K562 (cell line): ENCODE data around the gene SURF4. TPM values are rescaled to one million over a fixed set of nuclear protein-coding genes. Genes with fewer than 3 reads are reported as not detected.

Experiments used
- BRCA1 ChIP-seq, 2 experiments: fragments of 450-650 bp in 1 of 2; sonication (generic) in 1 of 2; formaldehyde crosslinking in 1 of 2; IDR thresholded peaks; 2 replicates each; pipeline versions ENCODE4 v1.5.0 to v1.6.1; 2017 to 2020; ENCODE audit warnings: mild to moderate bottlenecking in 1 of 2, missing genetic modification reagents in 1 of 2
- CHD1 ChIP-seq: fragments of 200-600 bp; sonication (generic); IDR thresholded peaks from one replicate; pipeline ENCODE4 v1.6.1; 2012; ENCODE audit warnings: mild to moderate bottlenecking, moderate library complexity, low read length, inconsistent platforms
- ELF1 ChIP-seq: fragments of 200-800 bp; sonication (Bioruptor generic); IDR thresholded peaks from 2 replicates; pipeline ENCODE4 v1.6.1; 2016; ENCODE audit warnings: missing genetic modification characterization, missing compliant biosample characterization
- FOXP1 ChIP-seq: sonication (generic); formaldehyde crosslinking; IDR thresholded peaks from 2 replicates; pipeline ENCODE4 v1.8.0; 2022; ENCODE audit warnings: mild to moderate bottlenecking, missing genetic modification reagents
- HDAC6 ChIP-seq: IDR thresholded peaks from 2 replicates; pipeline ENCODE4 v1.6.1; 2012; ENCODE audit warnings: low read depth, mild to moderate bottlenecking, control low read depth, inconsistent platforms, low read length, moderate library complexity
- HMG20B ChIP-seq: fragments of 250-450 bp; sonication (Bioruptor Pico); IDR thresholded peaks from 2 replicates; pipeline ENCODE4 v1.5.0; 2021; ENCODE audit warnings: mild to moderate bottlenecking
- KDM2B ChIP-seq: fragments of 250-450 bp; sonication (Bioruptor Pico); IDR thresholded peaks from 2 replicates; pipeline ENCODE4 v1.8.0; 2021; ENCODE audit warnings: mild to moderate bottlenecking, moderate library complexity
- L3MBTL2 ChIP-seq: fragments of 450-650 bp; IDR thresholded peaks from 2 replicates; pipeline ENCODE4 v1.6.1; 2016; ENCODE audit warnings: mild to moderate bottlenecking, moderate library complexity
- MCM5 ChIP-seq: fragments of 450-650 bp; IDR thresholded peaks from 2 replicates; pipeline ENCODE4 v1.6.1; 2016; ENCODE audit warnings: low read depth
- MTA1 ChIP-seq: fragments of 450-650 bp; IDR thresholded peaks from 2 replicates; pipeline ENCODE4 v1.6.1; 2017; ENCODE audit warnings: borderline replicate concordance
- MXI1 ChIP-seq: IDR thresholded peaks from 2 replicates; pipeline ENCODE4 v1.6.1; 2011; ENCODE audit warnings: low read depth, mild to moderate bottlenecking, improper control_type of control experiment, low read length
- NCOA1 ChIP-seq: fragments of 450-650 bp; IDR thresholded peaks from 2 replicates; pipeline ENCODE4 v1.6.1; 2016; ENCODE audit warnings: low read depth
- PHB ChIP-seq: fragments of 250-450 bp; sonication (Bioruptor Pico); IDR thresholded peaks from 2 replicates; pipeline ENCODE4 v1.5.0; 2021
- PURB ChIP-seq: sonication (generic); formaldehyde crosslinking; IDR thresholded peaks from 2 replicates; pipeline ENCODE4 v1.9.0; 2021; ENCODE audit warnings: low read depth, mild to moderate bottlenecking, missing genetic modification reagents
- RBM22 ChIP-seq: fragments of 200-400 bp; formaldehyde crosslinking; IDR thresholded peaks from 2 replicates; pipeline ENCODE4 v1.6.1; 2018; ENCODE audit warnings: low read length, low read depth; ENCODE audit not compliant: poor library complexity, severe bottlenecking
- SPI1 ChIP-seq: IDR thresholded peaks from 2 replicates; pipeline ENCODE4 v1.6.1; 2011; ENCODE audit warnings: low read depth, low read length, control low read depth, borderline replicate concordance
- THRA ChIP-seq: fragments of 450-650 bp; IDR thresholded peaks from 2 replicates; pipeline ENCODE4 v1.6.1; 2017; ENCODE audit warnings: mild to moderate bottlenecking, moderate library complexity
- ZBTB43 ChIP-seq: sonication (generic); formaldehyde crosslinking; IDR thresholded peaks from 2 replicates; pipeline ENCODE4 v1.8.0; 2023; ENCODE audit warnings: mild to moderate bottlenecking, missing genetic modification reagents
- ZFP36 ChIP-seq: fragments of 150-350 bp; IDR thresholded peaks from 2 replicates; pipeline ENCODE4 v1.6.1; 2018; ENCODE audit warnings: low read length, low read depth; ENCODE audit not compliant: partially characterized antibody
- ZKSCAN8 ChIP-seq: fragments of 200-800 bp; sonication (Bioruptor generic); IDR thresholded peaks from 2 replicates; pipeline ENCODE4 v1.6.1; 2016; ENCODE audit warnings: missing genetic modification characterization, missing compliant biosample characterization
- ZNF445 ChIP-seq: fragments of 250-450 bp; sonication (Bioruptor Pico); IDR thresholded peaks from 2 replicates; pipeline ENCODE4 v1.4.0; 2020; ENCODE audit warnings: low read depth, mild to moderate bottlenecking, moderate library complexity
- ZNF507 ChIP-seq: conservative IDR thresholded peaks from 2 replicates; pipeline ENCODE4 v1.6.1; 2017; ENCODE audit warnings: missing genetic modification characterization, missing compliant biosample characterization
- ZNF561 ChIP-seq: fragments of 450-650 bp; formaldehyde crosslinking; conservative IDR thresholded peaks from 2 replicates; pipeline ENCODE4 v1.4.0; 2020; ENCODE audit warnings: mild to moderate bottlenecking, moderate library complexity
- polyA plus RNA-seq, 8 experiments: library from polyadenylated mRNA; depleted of rRNA in 4 of 8; stranded (reverse) in 5 of 8; unstranded in 3 of 8; fragments of >200 nt; fragmentation: Nextera tagmentation in 2 of 8; fragmentation: Illumina TruSeq in 1 of 8; extraction: Ambion mirVana in 2 of 8; extraction: Trizol in 1 of 8; gene quantifications; 2 replicates each; pipeline versions ENCODE4 v1.2.1 to v1.2.3, GENCODE V29; 2011 to 2014; ENCODE audit warnings: inconsistent platforms in 1 of 8, missing spikeins in 1 of 8
- total RNA-seq, 7 experiments: library from RNA; depleted of rRNA in 6 of 7; stranded (reverse); fragments of >200 nt in 6 of 7; fragmentation: Illumina TruSeq in 2 of 7; extraction: Trizol in 2 of 7; gene quantifications; 2 replicates each; pipeline versions ENCODE4 v1.2.1 to v1.2.3, GENCODE V29; 2011 to 2021; ENCODE audit warnings: low replicate concordance in 1 of 7
- TF ChIP-seq, protein P1 (sequence below): IDR thresholded peaks from 3 replicates; pipeline ENCODE4 v1.6.1; 2011; ENCODE audit warnings: borderline replicate concordance, mild to moderate bottlenecking, moderate library complexity; ENCODE audit not compliant: insufficient read length; ENCODE audit errors: extremely low read depth

The SURF4 gene
- total and polyA plus RNA-seq, 9 of the 15 experiments (the other 6 are each of a cell fraction or from before 2014, with no cell fraction given) = 8.4 to 176 (median 130) TPM

- TF ChIP-seq MXI1 = no peak
- TF ChIP-seq CHD1 = no peak
- TF ChIP-seq MCM5 = no peak
- no peak for TF ChIP-seq HDAC6
- no peak for TF ChIP-seq NCOA1
- peak; percentile 98 for TF ChIP-seq L3MBTL2
- TF ChIP-seq HMG20B (CRISPR knock-in tag) = no peak
- no peak for TF ChIP-seq THRA
- TF ChIP-seq RBM22 = no peak
- TF ChIP-seq ZKSCAN8 (CRISPR knock-in tag) = no peak
- TF ChIP-seq KDM2B (CRISPR knock-in tag) = 0 out of 2 replicates have a peak, but pooled peaks have one; percentile 65
- peak; percentile 51; the same call in 1 of the 2 replicates for TF ChIP-seq ZBTB43 (CRISPR knock-in tag)
- peak; percentile 76 for TF ChIP-seq ELF1 (tag)
- no peak for TF ChIP-seq ZFP36
- TF ChIP-seq PHB (CRISPR knock-in tag) = no peak
- no peak for TF ChIP-seq ZNF445
- no peak for TF ChIP-seq PURB (CRISPR knock-in tag)
- TF ChIP-seq SPI1 = 0 out of 2 replicates have a peak, but pooled peaks have one; percentile 36
- TF ChIP-seq MTA1 = no peak
- TF ChIP-seq FOXP1 (CRISPR knock-in tag) = peak; percentile 98
- no peak for TF ChIP-seq ZNF561 (CRISPR knock-in tag)
- no peak for TF ChIP-seq BRCA1 (IDR thresholded peaks at IDR 0.05)
- no peak for TF ChIP-seq BRCA1 (CRISPR knock-in tag; IDR thresholded peaks at IDR 0.05)
- no peak for TF ChIP-seq ZNF507 (tag)
- TF ChIP-seq, protein P1, sequence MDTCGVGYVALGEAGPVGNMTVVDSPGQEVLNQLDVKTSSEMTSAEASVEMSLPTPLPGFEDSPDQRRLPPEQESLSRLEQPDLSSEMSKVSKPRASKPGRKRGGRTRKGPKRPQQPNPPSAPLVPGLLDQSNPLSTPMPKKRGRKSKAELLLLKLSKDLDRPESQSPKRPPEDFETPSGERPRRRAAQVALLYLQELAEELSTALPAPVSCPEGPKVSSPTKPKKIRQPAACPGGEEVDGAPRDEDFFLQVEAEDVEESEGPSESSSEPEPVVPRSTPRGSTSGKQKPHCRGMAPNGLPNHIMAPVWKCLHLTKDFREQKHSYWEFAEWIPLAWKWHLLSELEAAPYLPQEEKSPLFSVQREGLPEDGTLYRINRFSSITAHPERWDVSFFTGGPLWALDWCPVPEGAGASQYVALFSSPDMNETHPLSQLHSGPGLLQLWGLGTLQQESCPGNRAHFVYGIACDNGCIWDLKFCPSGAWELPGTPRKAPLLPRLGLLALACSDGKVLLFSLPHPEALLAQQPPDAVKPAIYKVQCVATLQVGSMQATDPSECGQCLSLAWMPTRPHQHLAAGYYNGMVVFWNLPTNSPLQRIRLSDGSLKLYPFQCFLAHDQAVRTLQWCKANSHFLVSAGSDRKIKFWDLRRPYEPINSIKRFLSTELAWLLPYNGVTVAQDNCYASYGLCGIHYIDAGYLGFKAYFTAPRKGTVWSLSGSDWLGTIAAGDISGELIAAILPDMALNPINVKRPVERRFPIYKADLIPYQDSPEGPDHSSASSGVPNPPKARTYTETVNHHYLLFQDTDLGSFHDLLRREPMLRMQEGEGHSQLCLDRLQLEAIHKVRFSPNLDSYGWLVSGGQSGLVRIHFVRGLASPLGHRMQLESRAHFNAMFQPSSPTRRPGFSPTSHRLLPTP = no peak
Observed at GRCh38 chr9:133375724-133376654, at the start of gene SURF4, which contains the start of gene STKLD1 (continued).
